ENCODE measurements around the gene FRMD1.

DNA sequence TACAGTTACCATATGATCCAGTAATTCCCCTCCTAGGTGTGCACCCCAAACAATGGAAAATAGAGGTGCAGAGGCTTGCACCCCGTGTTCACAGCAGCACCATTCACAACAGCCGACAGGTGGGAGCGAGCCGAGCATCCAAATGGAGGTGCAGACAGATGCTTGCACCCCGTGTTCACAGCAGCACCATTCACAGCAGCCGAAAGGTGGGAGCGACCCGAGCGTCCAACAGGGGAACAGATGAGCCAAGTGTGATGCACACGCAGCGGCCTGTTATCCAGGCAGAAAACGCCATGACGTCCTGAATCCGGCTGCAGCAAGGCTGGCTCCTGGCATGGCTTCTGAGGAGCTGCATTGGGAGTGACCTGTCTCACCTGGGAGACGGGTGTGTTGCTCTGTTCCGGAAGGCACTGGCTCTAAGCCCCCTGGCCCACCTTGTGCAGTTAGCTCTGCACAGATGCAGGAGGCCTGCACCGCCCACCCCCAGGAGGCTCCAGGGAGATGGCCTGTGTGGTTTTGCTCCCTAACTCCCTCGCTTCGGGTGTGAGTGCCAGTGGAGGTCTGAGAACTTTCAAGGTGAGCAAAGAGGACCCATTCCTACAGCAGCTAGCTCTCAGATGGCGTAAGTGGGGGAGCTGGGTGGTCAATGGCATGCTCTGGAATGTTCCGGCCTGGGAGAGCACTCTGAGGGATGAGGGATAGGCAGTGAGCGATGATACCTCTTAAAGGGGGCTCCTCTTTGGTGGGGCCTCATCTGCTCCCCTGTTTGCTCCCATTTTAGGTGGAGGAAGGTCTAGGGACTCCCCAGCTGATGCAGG lies 47.8 kb upstream of the FRMD1 start:
- TF ChIP-seq, protein P1, sequence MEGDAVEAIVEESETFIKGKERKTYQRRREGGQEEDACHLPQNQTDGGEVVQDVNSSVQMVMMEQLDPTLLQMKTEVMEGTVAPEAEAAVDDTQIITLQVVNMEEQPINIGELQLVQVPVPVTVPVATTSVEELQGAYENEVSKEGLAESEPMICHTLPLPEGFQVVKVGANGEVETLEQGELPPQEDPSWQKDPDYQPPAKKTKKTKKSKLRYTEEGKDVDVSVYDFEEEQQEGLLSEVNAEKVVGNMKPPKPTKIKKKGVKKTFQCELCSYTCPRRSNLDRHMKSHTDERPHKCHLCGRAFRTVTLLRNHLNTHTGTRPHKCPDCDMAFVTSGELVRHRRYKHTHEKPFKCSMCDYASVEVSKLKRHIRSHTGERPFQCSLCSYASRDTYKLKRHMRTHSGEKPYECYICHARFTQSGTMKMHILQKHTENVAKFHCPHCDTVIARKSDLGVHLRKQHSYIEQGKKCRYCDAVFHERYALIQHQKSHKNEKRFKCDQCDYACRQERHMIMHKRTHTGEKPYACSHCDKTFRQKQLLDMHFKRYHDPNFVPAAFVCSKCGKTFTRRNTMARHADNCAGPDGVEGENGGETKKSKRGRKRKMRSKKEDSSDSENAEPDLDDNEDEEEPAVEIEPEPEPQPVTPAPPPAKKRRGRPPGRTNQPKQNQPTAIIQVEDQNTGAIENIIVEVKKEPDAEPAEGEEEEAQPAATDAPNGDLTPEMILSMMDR (IDR thresholded peaks at IDR 0.05; ENCODE audit: low read depth, low read length, poor library complexity, severe bottlenecking): no peak
- TF ChIP-seq EZH2phosphoT487 (IDR thresholded peaks at IDR 0.05; ENCODE audit: borderline replicate concordance, low read length): no peak

All from DOHH2 (cell line).